A204.1 (cell line): Measurements from ENCODE around the gene CTSH.
"Not testable (repeated sequence)": the region's sequence is repeated elsewhere in the genome, so short reads cannot be mapped to it uniquely, and the experiment has no call there.

Source experiments
- FAIRE-seq: peaks from 2 replicates; lab custom pipeline; 2012; peaks lifted over from hg19 to GRCh38; lab: Jason Lieb, UNC

Gene CTSH

GRCh38 chr15:78938658-78939488 lies 6.0 kb downstream of the CTSH start:
- FAIRE-seq, result no peak

GRCh38 chr15:78937132-78937739 lies 7.6 kb downstream of the CTSH start:
- FAIRE-seq, result no peak

- FAIRE-seq, result no peak
These were observed 10.2 kb downstream of the CTSH start for GRCh38 chr15:78934655-78935023.

GRCh38 chr15:78933823-78934654 lies 10.8 kb downstream of the CTSH start:
- FAIRE-seq, result no peak

- no peak for FAIRE-seq
These were observed 11.5 kb downstream of the CTSH start for GRCh38 chr15:78933187-78933822.

GRCh38 chr15:78932258-78932808 lies 12.5 kb downstream of the CTSH start:
- no peak for FAIRE-seq

- FAIRE-seq, result no peak
These were observed 13.2 kb downstream of the CTSH start for GRCh38 chr15:78931439-78932257.

GRCh38 chr15:78930577-78931388 lies 14.1 kb downstream of the CTSH start:
- FAIRE-seq, result no peak

- FAIRE-seq, result no peak
These were observed 15.1 kb downstream of the CTSH start for GRCh38 chr15:78929536-78930264.

- no peak for FAIRE-seq
These were observed 16.2 kb downstream of the CTSH start for GRCh38 chr15:78928616-78929093.

- FAIRE-seq, result not testable (repeated sequence)
These were observed 16.7 kb downstream of the CTSH start for GRCh38 chr15:78928176-78928575.

- FAIRE-seq, result no peak
These were observed 17.6 kb downstream of the CTSH start for GRCh38 chr15:78927077-78927790.

GRCh38 chr15:78925956-78926743 lies 18.7 kb downstream of the CTSH start:
- FAIRE-seq, result no peak

- no peak for FAIRE-seq
These were observed 19.7 kb downstream of the CTSH start for GRCh38 chr15:78925076-78925624.

GRCh38 chr15:78923480-78924360 lies 21.1 kb downstream of the CTSH start:
- no peak for FAIRE-seq

- no peak for FAIRE-seq
These were observed 21.8 kb downstream of the CTSH start for GRCh38 chr15:78923015-78923414.

- no peak for FAIRE-seq
These were observed 22.3 kb downstream of the CTSH start for GRCh38 chr15:78922527-78922926.
